Caco-2 (cell line): ENCODE data around the gene BRINP2. TPM values are rescaled to one million over a fixed set of nuclear protein-coding genes. Genes with fewer than 3 reads are reported as not detected.

Experiments used
- BruUV-seq: library from RNA; stranded (reverse); fragments of 400-500 nt; replicated peaks from 2 replicates; lab custom pipeline; 2021; lab: Mats Ljungman, UMichigan
- CTCF ChIA-PET: fragments of 300-600 bp; sonication (Branson Sonifier 250); formaldehyde crosslinking; loops from one replicate; lab custom pipeline; 2022; ENCODE audit warnings: antibody characterized with exemption; lab: Charles Lee
- POLR2A ChIA-PET: fragments of 300-600 bp; sonication (Branson Sonifier 250); formaldehyde crosslinking; loops from one replicate; lab custom pipeline; 2022; ENCODE audit warnings: antibody characterized with exemption; lab: Charles Lee
- DNase-seq, 2 experiments: peaks; one replicate each; pipeline versions ENCODE4 v3.0.0 to v3.0.0-alpha.2; 2020 to 2022
- H3K27me3 ChIP-seq: replicated peaks from 2 replicates; pipeline ENCODE4 v1.6.0; 2011; ENCODE audit warnings: low read length; ENCODE audit not compliant: control insufficient read depth, insufficient read depth
- H3K36me3 ChIP-seq: 2 replicates; pipeline ENCODE4 v1.5.1; 2011; ENCODE audit warnings: low read length; ENCODE audit not compliant: control insufficient read depth, insufficient read depth
- H3K4me1 ChIP-seq: fragments of 250-450 bp; sonication (Bioruptor Pico); 2 replicates; pipeline ENCODE4 v1.5.1; 2020; ENCODE audit warnings: mild to moderate bottlenecking
- H3K4me3 ChIP-seq: 2 replicates; pipeline ENCODE4 v1.5.1; 2011; ENCODE audit warnings: low read depth, mild to moderate bottlenecking, control low read depth, low read length
- H3K9me3 ChIP-seq: fragments of 250-450 bp; sonication (Bioruptor Pico); 2 replicates; pipeline ENCODE4 v1.5.1; 2020; ENCODE audit warnings: mild to moderate bottlenecking, moderate library complexity
- H3K27ac Mint-ChIP-seq: one replicate; pipeline ENCODE4 v1.8.0; 2022; ENCODE audit warnings: mixed read lengths; ENCODE audit not compliant: unreplicated experiment
- H3K27me3 Mint-ChIP-seq: one replicate; pipeline ENCODE4 v1.8.0; 2022; ENCODE audit warnings: mixed read lengths; ENCODE audit not compliant: insufficient read depth, unreplicated experiment
- H3K36me3 Mint-ChIP-seq: one replicate; pipeline ENCODE4 v1.8.0; 2022; ENCODE audit warnings: mild to moderate bottlenecking, mixed read lengths; ENCODE audit not compliant: insufficient read depth, unreplicated experiment
- H3K4me1 Mint-ChIP-seq: one replicate; pipeline ENCODE4 v1.8.0; 2022; ENCODE audit warnings: low read depth, mixed read lengths; ENCODE audit not compliant: unreplicated experiment
- H3K4me3 Mint-ChIP-seq: one replicate; pipeline ENCODE4 v1.8.0; 2022; ENCODE audit warnings: mild to moderate bottlenecking, moderate library complexity, mixed read lengths; ENCODE audit not compliant: unreplicated experiment
- H3K9me3 Mint-ChIP-seq: one replicate; pipeline ENCODE4 v1.8.0; 2022; ENCODE audit warnings: mixed read lengths; ENCODE audit not compliant: unreplicated experiment
- CTCF ChIP-seq, 2 experiments: fragments of 200-600 bp in 1 of 2; IDR thresholded peaks; 1 replicate in 1 of 2; 2 replicates in 1 of 2; pipeline versions ENCODE4 v1.5.1 to v1.8.0; 2011 to 2022; ENCODE audit warnings: antibody characterized with exemption in 1 of 2, control low read depth in 1 of 2, inconsistent platforms in 1 of 2, low read depth in 1 of 2, low read length in 1 of 2, mild to moderate bottlenecking in 1 of 2, moderate library complexity in 1 of 2; ENCODE audit not compliant: insufficient read depth in 1 of 2, severe bottlenecking in 1 of 2, unreplicated experiment in 1 of 2
- intact Hi-C: fragments of 100-400 bp; cut with micrococcal nuclease; formaldehyde crosslinking; loops from one replicate; pipeline ENCODE4 v1.10.0; 2022; ENCODE audit not compliant: unreplicated experiment
- total RNA-seq: library from RNA; stranded (reverse); gene quantifications from 2 replicates; pipeline ENCODE4 v1.2.3, GENCODE V29; 2022

Gene BRINP2
- total RNA-seq, 1 experiment from 2014 or later = not detected

- no peak overlapping the region for H3K4me3 ChIP-seq
- Mint-ChIP-seq H3K4me1 (no peaks in the 10 kb centered on the region), H3K9me3 (no peaks in the 10 kb centered on the region), H3K27ac (no peak overlapping the region), H3K27me3 (peaks cover 13% of the 10 kb centered on the region), H3K36me3 (no peaks in the 10 kb centered on the region), H3K4me3 (no peak overlapping the region)
- BruUV-seq = no TSS peak
- H3K36me3 ChIP-seq = no peaks in the 10 kb centered on the region
- TF ChIP-seq CTCF (IDR thresholded peaks at IDR 0.05; ENCODE audit: insufficient read depth in 1 of 2, low read depth in 1 of 2, low read length in 1 of 2, severe bottlenecking in 1 of 2, unreplicated experiment in 1 of 2) = no peak
- intact Hi-C loops = no loop called here
- no peaks in the 10 kb centered on the region for H3K27me3 ChIP-seq
- POLR2A ChIA-PET = no interaction called here
- H3K4me1 ChIP-seq = no peaks in the 10 kb centered on the region
- CTCF ChIA-PET = no interaction called here
- no peaks in the 10 kb centered on the region for H3K9me3 ChIP-seq
- DNase-seq = no peak
Measured at GRCh38 chr1:177230228-177231016, 59.7 kb downstream of the BRINP2 start.

GRCh38 chr1:177235350-177235749 lies 64.6 kb downstream of the BRINP2 start:
- Histone ChIP-seq H3K36me3 (no peaks in the 10 kb centered on the region), H3K4me3 (no peak overlapping the region), H3K4me1 (no peaks in the 10 kb centered on the region), H3K27me3 (no peaks in the 10 kb centered on the region), H3K9me3 (no peaks in the 10 kb centered on the region)
- H3K9me3 Mint-ChIP-seq = no peaks in the 10 kb centered on the region
- ChIA-PET POLR2A (no interaction called here), CTCF (no interaction called here)
- BruUV-seq = no TSS peak
- H3K4me1 Mint-ChIP-seq = no peaks in the 10 kb centered on the region
- no peak overlapping the region for H3K27ac Mint-ChIP-seq
- peaks cover 15% of the 10 kb centered on the region for H3K27me3 Mint-ChIP-seq
- intact Hi-C loops = no loop called here
- no peak overlapping the region for H3K4me3 Mint-ChIP-seq
- H3K36me3 Mint-ChIP-seq = no peaks in the 10 kb centered on the region
- no peak for TF ChIP-seq CTCF (IDR thresholded peaks at IDR 0.05; ENCODE audit: insufficient read depth in 1 of 2, low read depth in 1 of 2, low read length in 1 of 2, severe bottlenecking in 1 of 2, unreplicated experiment in 1 of 2)
- no peak for DNase-seq

- Mint-ChIP-seq H3K36me3 (no peaks in the 10 kb centered on the region), H3K27me3 (peaks cover 19% of the 10 kb centered on the region), H3K9me3 (no peaks in the 10 kb centered on the region), H3K4me1 (no peaks in the 10 kb centered on the region), H3K4me3 (no peak overlapping the region), H3K27ac (no peak overlapping the region)
- no TSS peak for BruUV-seq
- DNase-seq = no peak
- Histone ChIP-seq H3K36me3 (no peaks in the 10 kb centered on the region), H3K4me1 (no peaks in the 10 kb centered on the region), H3K4me3 (no peak overlapping the region), H3K9me3 (no peaks in the 10 kb centered on the region), H3K27me3 (no peaks in the 10 kb centered on the region)
- intact Hi-C loops = no loop called here
- CTCF ChIA-PET = no interaction called here
- POLR2A ChIA-PET = no interaction called here
- no peak for TF ChIP-seq CTCF (IDR thresholded peaks at IDR 0.05; ENCODE audit: insufficient read depth in 1 of 2, low read depth in 1 of 2, low read length in 1 of 2, severe bottlenecking in 1 of 2, unreplicated experiment in 1 of 2)
Measured at GRCh38 chr1:177236962-177237361, 66.2 kb downstream of the BRINP2 start.
